LNCAP (cell line): ENCODE results near the gene SPEN.

Experiments used
- CTCF ChIP-seq: fragments of 450-650 bp; IDR thresholded peaks from 2 replicates; pipeline ENCODE4 v1.5.1; 2017; ENCODE audit warnings: mild to moderate bottlenecking

The SPEN gene

DNA sequence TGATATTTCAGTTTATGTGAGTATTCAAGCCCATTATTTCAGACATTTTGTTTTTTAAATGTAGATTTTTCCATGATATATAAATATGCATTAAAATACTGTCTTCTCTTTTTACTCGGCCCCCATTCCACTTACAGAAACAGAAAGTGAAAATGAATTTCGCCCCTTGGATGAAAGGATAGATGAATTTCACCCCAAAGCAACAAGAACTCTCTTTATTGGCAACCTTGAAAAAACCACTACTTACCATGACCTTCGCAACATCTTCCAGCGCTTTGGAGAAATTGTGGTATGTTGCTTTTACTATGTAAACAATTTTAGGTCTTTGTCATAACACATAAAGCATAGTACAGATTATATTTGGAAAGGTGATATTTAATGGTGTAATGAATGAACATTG lies 68.5 kb downstream of the SPEN start:
- TF ChIP-seq CTCF, result no peak

- no peak for TF ChIP-seq CTCF
These were observed 68.9 kb downstream of the SPEN start for GRCh38 chr1:15916417-15916816.

- no peak for TF ChIP-seq CTCF
These were observed 69.4 kb downstream of the SPEN start for GRCh38 chr1:15916916-15917315.

- TF ChIP-seq CTCF, result no peak
These were observed 71.6 kb downstream of the SPEN start for GRCh38 chr1:15918962-15919715.

DNA sequence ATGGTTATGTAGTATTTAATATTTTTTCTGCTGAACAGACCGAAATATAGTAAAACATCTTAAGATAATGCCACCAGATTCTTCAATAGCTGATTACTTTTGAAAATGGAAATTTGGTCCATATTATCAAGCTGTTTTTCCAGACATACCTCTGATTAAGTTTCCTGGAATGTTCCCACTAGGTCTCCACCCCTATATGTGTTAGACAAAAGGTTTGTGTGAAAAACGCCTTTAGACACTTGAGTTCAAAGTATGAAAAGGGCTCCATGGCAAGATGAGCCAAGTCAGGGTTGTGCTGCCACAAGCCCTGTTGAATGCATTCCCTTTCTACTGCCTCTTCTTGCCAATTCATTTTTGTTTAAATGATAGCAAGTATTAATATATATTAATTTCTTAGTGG lies 75.7 kb downstream of the SPEN start:
- no peak for TF ChIP-seq CTCF

DNA sequence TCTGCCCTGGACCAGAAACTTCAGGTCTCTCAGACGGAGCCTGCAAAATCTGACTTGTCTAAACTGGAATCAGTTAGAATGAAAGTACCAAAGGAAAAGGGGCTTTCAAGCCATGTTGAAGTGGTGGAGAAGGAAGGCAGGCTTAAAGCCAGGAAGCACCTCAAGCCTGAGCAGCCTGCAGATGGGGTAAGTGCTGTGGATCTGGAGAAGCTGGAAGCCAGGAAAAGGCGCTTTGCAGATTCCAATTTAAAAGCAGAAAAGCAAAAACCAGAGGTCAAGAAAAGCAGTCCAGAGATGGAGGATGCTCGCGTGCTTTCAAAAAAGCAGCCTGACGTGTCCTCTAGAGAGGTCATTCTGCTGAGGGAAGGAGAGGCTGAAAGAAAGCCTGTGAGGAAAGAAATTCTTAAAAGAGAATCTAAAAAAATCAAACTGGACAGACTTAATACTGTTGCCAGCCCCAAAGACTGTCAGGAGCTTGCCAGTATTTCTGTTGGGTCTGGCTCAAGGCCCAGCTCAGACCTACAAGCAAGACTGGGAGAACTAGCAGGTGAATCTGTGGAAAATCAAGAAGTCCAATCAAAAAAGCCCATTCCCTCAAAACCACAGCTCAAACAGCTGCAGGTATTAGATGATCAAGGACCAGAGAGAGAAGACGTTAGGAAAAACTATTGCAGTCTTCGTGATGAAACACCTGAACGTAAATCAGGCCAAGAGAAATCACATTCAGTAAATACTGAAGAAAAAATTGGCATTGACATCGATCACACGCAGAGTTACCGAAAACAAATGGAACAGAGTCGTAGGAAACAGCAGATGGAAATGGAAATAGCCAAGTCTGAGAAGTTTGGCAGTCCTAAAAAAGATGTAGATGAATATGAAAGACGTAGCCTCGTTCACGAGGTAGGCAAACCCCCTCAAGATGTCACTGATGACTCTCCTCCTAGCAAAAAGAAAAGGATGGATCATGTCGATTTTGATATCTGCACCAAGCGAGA lies 81.8 kb downstream of the SPEN start:
- TF ChIP-seq CTCF, result no peak

DNA sequence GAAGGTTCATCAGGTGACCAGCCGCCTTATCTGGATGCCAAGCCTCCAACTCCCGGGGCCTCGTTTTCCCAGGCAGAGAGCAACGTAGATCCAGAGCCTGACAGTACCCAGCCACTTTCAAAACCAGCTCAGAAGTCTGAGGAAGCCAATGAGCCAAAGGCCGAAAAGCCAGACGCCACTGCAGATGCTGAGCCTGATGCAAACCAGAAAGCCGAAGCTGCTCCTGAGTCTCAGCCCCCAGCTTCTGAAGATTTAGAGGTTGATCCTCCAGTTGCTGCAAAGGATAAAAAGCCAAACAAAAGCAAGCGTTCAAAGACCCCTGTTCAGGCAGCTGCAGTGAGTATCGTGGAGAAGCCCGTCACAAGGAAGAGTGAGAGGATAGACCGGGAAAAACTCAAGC lies 83.9 kb downstream of the SPEN start:
- TF ChIP-seq CTCF, result no peak
